OCI-LY3 (cell line): ENCODE results near the gene SFSWAP.

Experiments
- EZH2phosphoT487 ChIP-seq: fragments of 200-600 bp; shearing (Covaris generic); IDR thresholded peaks from 2 replicates; pipeline ENCODE4 v1.6.1; 2018; ENCODE audit warnings: antibody characterized with exemption, mixed run types, low read depth
- TF ChIP-seq, protein P1 (sequence below): fragments of 200-600, 300-600 bp; sonication (generic); IDR thresholded peaks from 2 replicates; pipeline ENCODE4 v1.5.1; 2014; ENCODE audit warnings: antibody characterized with exemption, low read length, low read depth

DNA sequence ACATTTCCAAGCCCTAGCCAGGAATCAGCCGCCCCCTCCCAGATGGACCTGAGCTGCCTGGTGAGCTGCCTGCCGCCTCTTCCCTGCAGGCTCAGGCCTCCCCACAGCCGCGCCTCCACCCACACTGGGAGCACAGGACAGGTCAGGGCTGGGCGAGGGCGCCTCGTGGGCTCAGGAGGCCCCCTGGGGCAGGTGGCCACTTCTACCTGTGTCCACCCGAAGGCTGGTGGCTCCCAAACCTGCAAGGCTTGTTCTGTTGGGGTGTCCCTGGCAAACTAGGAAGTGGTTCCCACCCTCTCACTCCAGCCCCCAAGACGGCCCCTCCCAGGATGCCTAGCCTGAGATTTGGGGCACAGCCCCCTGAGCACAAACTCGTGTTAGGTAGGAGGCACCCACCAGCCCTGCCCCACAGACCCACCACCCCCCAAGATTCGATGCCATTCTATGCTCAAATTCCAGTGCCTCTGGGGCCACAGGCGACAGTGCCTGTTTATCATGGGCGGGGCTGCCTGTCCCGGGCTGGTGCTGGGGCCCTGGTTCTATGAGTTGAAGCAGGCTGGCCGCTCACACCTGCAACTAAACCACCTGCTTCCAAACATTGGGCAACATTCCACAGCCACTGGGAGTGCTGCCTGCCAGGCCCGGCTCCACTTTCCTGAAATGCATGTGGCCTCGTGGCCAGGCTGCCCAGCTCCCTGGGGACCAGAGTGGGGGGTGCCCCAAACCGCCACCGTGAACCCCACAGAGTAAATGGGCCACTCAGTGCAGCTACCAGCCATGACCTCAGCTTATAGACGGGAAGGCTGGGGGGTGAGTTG lies 124.1 kb downstream of the SFSWAP start:
- TF ChIP-seq, protein P1, sequence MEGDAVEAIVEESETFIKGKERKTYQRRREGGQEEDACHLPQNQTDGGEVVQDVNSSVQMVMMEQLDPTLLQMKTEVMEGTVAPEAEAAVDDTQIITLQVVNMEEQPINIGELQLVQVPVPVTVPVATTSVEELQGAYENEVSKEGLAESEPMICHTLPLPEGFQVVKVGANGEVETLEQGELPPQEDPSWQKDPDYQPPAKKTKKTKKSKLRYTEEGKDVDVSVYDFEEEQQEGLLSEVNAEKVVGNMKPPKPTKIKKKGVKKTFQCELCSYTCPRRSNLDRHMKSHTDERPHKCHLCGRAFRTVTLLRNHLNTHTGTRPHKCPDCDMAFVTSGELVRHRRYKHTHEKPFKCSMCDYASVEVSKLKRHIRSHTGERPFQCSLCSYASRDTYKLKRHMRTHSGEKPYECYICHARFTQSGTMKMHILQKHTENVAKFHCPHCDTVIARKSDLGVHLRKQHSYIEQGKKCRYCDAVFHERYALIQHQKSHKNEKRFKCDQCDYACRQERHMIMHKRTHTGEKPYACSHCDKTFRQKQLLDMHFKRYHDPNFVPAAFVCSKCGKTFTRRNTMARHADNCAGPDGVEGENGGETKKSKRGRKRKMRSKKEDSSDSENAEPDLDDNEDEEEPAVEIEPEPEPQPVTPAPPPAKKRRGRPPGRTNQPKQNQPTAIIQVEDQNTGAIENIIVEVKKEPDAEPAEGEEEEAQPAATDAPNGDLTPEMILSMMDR = no peak
- no peak for TF ChIP-seq EZH2phosphoT487
